NCI-H82 (cell line): ENCODE data around the gene BASP1.
A peak's percentile ranks its signal among the peaks of the same experiment; 100 is the strongest.
"Not testable (repeated sequence)": the region's sequence is repeated elsewhere in the genome, so short reads cannot be mapped to it uniquely, and the experiment has no call there.

ENCODE experiments used
- DNase-seq: peaks from one replicate; lab custom pipeline; 2025; lab: John Stamatoyannopoulos, UW

Gene BASP1

DNA sequence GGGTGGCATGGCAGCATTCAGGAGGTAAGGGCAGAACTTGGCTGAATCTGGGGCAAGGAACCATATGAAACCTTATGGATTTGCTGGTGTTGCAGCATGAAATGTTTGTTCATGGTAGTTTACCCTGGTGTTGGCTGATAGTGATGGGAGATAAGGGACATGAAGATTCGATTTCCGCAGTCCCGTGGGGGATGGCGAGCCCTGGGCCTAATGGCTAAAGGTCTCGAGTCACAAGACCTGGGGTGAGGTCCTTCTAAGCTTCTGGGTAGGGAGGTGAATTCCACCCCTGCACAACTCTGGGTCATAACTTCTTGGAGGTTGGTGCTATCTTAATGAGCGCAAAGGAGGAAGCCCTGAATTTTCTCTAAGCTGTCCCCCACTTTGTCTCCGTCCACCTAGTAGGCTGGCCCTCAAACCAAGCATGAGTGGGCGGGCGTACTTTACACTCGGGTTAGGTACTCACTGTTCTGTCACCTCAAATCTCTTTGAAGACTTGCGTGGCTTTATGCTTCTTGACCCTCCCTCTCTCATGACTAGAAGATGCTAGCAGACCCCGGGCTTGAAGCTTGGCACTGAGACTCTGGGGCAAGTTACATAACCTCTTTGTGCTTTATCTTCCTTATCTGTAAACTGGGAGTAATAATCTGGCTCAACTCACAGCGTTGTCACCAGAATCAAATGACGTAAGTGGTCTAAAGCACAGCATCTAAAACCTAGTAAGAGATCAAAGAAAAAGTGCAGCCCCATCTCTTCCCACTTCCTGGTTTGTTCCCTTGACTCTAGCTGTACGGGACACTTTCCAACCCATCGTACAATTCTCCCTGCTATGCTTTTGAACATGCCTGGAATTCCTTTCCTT lies 72.5 kb downstream of the BASP1 start:
- no peak for DNase-seq

- DNase-seq, result no peak
These were observed 73.1 kb downstream of the BASP1 start for GRCh38 chr5:17290540-17290974.

DNA sequence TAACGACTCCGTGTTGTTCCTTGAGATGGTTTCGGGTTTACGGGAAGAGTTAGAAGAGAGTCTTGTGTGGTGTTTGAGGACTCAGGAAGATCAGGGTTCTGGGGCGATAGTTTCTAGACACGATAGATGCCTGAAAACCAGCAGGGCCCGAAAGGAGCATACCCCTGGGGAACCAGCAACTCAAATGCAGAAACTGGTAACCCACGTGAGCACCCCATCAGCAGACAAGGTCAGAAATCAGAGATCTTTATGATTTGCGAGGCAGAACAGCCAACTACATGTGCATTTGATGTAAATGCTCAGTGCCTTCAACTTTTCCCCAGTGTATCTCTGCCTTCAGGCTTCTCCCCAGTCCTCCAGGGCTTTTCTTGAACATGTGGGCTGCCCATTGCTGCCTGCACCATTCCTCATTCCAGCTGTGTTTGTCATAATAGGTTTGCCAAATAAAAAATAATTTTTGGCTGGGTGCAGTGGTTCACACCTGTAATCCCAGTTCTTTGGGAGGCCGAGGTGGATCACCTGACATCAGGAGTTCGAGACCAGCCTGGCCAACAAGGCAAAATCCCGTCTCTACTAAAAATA lies 75.1 kb downstream of the BASP1 start:
- DNase-seq, result no peak

GRCh38 chr5:17294639-17295311 lies 77.3 kb downstream of the BASP1 start:
- DNase-seq, result no peak

- DNase-seq, result no peak
These were observed 78.2 kb downstream of the BASP1 start for GRCh38 chr5:17295671-17296070.

DNA sequence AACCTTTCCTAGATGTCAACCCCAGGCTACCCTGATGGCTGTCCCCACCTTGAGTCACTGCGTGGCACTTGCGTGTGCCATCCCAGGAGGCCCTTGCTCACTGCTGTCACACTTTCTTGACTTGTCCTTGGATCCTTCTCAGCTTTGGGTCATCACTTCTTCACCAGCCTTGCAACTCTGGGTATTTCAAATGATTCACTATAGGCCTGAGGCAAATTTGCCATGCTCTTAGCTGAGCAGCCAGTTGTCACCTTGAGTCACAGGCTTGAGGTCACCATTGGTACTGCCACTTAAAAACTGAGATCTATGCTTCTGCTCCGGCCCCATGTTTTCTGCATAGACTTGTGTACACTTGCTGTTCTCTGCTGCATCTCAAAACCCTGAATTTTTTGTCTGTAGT lies 84.7 kb downstream of the BASP1 start:
- DNase-seq, result no peak

DNA sequence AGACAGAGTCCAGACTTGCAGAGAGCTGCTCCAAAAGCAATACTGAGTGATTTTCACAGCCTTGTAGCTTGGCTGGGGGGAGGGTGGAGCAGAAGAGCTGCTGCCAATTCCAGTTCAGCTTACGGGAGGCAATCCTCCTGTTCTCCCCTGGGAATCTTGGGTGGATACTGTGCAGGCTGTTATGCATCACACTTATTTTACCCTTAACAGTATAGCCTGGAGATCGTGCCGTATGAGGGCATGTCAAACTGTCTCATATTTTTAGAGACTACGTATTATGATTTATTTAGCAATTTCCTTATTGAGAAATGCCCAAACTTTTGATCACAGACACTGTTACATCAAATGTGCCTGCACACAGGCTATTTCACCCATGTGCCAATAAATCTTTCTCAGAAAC lies 85.2 kb downstream of the BASP1 start:
- DNase-seq, result peak; percentile 61

- no peak for DNase-seq
These were observed 86.9 kb downstream of the BASP1 start for GRCh38 chr5:17304282-17304681.

- no peak for DNase-seq
These were observed 87.6 kb downstream of the BASP1 start for GRCh38 chr5:17305017-17305416.

DNA sequence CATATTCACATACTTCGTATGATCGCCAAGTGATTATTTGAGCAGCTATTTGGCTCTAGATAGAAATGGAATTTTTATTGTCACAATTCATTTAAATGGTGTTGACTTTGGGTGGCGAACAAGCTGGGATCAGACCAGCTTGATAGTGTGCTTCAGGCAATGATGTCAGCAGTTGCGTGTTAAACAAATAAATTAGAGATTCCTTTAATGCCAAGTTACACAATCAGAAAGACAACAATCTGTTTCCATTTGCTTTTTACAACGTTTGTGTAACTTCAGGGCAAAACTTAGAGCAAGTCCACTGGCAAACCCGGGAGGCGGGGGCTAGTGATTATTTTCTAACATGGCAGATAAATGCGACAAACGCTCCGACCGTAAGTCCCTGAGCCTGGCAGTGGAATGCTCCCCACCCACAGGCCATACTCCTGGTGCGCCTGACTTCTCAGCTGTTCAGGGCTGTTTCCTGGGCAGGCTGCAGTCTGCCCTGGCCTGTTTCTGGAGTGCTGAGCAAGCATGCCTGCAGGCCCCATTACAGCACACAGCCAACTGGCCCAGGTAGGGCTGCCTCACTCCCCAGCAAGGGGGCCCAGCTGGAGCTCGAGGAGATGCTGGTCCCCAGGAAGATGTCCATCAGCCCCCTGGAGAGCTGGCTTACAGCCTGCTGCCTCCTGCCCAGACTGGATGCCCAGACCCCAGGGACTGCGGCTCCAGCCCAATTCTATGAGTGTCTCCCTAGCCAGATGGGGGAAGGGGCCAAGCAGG lies 88.7 kb downstream of the BASP1 start:
- DNase-seq, result no peak

DNA sequence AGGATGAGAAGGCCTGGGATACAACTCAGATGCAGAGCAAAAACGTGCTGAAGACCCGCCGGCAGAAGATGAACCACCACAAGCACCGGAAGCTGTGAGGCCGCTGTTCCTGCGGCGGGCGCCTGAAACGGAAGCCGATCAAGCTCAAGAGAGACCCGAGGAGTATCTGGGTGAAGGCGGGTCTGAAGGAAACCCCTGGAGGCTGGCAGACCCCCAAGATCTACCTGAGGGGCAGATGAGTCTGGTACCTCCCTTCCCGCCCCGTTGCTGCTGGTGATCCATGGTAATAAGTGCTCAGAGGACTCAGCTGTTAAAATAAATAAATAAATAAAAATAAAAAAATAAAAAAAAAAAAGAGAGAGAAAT lies 89.3 kb downstream of the BASP1 start:
- DNase-seq, result no peak

DNA sequence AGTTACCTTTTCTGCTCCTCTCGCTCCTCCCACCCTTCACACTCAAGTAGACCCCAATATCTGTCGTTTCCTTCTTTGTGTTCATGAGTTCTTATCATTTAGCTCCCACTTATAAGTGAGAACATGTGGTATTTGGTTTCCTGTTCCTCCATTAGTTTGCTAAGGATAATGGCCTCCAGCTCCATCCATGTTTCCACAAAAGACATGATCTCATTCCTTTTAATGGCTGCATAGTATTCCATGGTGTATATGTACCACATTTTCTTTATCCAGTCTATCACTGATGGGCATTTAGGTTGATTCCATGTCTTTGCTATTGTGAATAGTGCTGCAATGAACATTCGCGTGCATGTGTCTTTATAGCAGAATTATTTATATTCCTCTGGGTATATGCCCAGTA lies 90.0 kb downstream of the BASP1 start:
- not testable (repeated sequence) for DNase-seq

GRCh38 chr5:17308326-17309065 lies 91.1 kb downstream of the BASP1 start:
- DNase-seq, result no peak

- peak; percentile 50 for DNase-seq
These were observed 92.0 kb downstream of the BASP1 start for GRCh38 chr5:17309462-17309861.

- DNase-seq, result not testable (repeated sequence)
These were observed 93.1 kb downstream of the BASP1 start for GRCh38 chr5:17310502-17310901.

GRCh38 chr5:17311811-17312210 lies 94.4 kb downstream of the BASP1 start:
- not testable (repeated sequence) for DNase-seq

- DNase-seq, result no peak
These were observed 94.9 kb downstream of the BASP1 start for GRCh38 chr5:17312358-17312757.

GRCh38 chr5:17314907-17315471 lies 97.6 kb downstream of the BASP1 start:
- peak; percentile 80 for DNase-seq

DNA sequence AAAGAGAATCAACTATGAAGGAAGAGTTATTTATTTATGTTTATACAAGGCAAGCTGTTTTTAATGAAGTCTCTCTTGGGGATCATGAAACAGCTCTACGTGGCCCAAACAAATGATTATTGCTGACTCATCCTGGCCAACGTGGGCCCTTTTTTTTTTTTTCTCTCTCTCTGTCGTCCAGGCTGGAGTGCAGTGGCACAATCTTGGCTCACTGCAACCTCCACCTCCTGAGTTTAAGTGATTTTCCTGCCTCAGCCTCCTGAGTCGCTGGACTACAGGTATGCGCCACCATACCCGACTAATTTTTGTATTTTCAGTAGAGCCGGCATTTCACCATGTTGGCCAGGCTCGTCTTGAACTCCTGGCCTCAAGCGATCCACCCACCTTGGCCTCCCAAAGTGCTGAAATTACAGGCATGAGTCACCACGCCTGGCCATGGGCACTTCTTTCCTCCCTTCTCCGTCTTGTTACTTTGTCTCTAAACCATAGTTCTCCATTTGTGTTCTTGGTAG lies 98.3 kb downstream of the BASP1 start:
- DNase-seq, result no peak

GRCh38 chr5:17316970-17317459 lies 99.6 kb downstream of the BASP1 start:
- no peak for DNase-seq

DNA sequence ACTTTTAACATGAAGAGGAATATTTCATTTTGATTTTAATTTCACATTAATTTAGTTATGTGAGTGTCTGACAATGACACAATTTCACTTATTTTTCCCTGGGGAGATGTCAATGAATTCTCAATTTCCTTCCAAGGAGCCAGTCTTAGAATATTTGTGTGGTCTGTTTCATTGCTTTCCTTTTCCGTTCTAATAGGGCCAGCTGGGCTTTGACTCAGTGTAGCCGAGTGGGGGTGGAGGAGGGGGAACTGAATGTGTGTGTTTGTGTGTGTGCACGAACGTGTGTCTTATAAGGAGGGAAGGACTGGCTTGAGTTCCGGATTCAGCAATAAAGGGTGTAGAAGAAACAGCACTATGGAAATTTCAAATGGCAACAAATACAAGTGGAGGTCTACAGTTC lies 100.0 kb downstream of the BASP1 start:
- DNase-seq, result no peak
